GM19438 (cell line): ENCODE measurements around the gene BGN.

Source experiments
- ATAC-seq: cut with Tn5 transposase; IDR thresholded peaks from one replicate; pipeline ENCODE4 v1.9.1; 2021; ENCODE audit warnings: low read depth; ENCODE audit not compliant: unreplicated experiment

Gene BGN

DNA sequence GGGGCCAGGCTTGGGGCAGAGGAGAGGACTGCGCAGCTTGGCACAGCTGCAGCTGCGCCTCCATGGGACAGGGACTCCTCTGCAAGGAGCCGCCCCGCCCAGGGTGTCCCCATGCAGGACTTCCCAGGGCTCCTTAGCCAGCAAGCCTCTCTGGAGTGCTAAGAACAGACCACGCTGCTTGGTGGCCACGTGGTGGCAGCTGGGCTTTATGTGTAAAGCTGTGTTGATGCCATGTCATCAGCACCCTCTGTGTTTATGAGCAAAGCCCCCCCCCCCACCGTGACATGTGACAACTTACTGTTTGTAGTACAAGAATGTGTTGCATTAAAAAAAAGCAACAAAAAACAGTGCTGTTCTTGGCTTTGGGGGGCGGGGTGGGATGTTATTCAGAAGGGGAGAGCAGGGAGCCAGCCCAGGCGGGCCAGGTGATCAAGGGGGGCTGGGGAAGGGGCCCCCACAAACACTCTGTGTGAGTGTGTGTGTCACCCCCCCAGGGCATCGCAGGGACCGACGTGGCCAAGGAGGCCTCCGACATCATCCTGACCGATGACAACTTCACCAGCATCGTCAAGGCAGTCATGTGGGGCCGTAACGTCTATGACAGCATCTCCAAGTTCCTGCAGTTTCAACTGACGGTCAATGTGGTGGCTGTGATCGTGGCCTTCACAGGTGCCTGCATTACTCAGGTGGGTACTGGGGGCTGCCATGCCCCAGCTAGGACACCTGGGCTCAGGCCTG is 63.0 kb downstream of the BGN start:
- no peak for ATAC-seq
